LNCAP (cell line): ENCODE measurements around the gene TRMT13.

ENCODE experiments used
- CTCF ChIP-seq: fragments of 450-650 bp; IDR thresholded peaks from 2 replicates; pipeline ENCODE4 v1.5.1; 2017; ENCODE audit warnings: mild to moderate bottlenecking

TRMT13 gene

GRCh38 chr1:100164216-100164615 is 31.3 kb downstream of the TRMT13 start:
- TF ChIP-seq CTCF = no peak

GRCh38 chr1:100164702-100165101 is 31.7 kb downstream of the TRMT13 start:
- TF ChIP-seq CTCF = no peak

- no peak for TF ChIP-seq CTCF
These were observed 35.1 kb downstream of the TRMT13 start for GRCh38 chr1:100168051-100168450.

- TF ChIP-seq CTCF = no peak
These were observed 44.5 kb downstream of the TRMT13 start for GRCh38 chr1:100177295-100178041.

- no peak for TF ChIP-seq CTCF
These were observed 45.1 kb downstream of the TRMT13 start, which contains the start of gene LRRC39 for GRCh38 chr1:100178091-100178490. TSS of gene LRRC39 (minus strand) at chr1:100178256. CDS start at chr1:100168516, 9,740 bp downstream.

GRCh38 chr1:100183370-100183769 is 50.4 kb downstream of the TRMT13 start:
- no peak for TF ChIP-seq CTCF

- TF ChIP-seq CTCF = no peak
These were observed 51.6 kb downstream of the TRMT13 start for GRCh38 chr1:100184536-100184935.
